Renal cortical epithelial cell (primary cell): ENCODE results near the gene ERBB4. TPM values are rescaled to one million over a fixed set of nuclear protein-coding genes. Genes with fewer than 3 reads are reported as not detected.
"Not testable (repeated sequence)": the region's sequence is repeated elsewhere in the genome, so short reads cannot be mapped to it uniquely, and the experiment has no call there.

Experiments
- DNase-seq: peaks from one replicate; pipeline ENCODE4 v3.0.0-alpha.2; 2011; ENCODE audit warnings: low read depth
- total RNA-seq: library from RNA; depleted of rRNA; stranded (reverse); fragments of >200 nt; gene quantifications from 2 replicates; pipeline ENCODE4 v1.2.3, GENCODE V29; 2014

The ERBB4 gene
- total RNA-seq, 1 donor from 2014 or later, result 40.7 TPM

- no peak for DNase-seq
Measured at GRCh38 chr2:211611621-211612020, 927.0 kb downstream of the ERBB4 start.

GRCh38 chr2:211611061-211611518 lies 927.5 kb downstream of the ERBB4 start:
- DNase-seq, result no peak

GRCh38 chr2:211609127-211609526 lies 929.5 kb downstream of the ERBB4 start:
- DNase-seq, result no peak

- no peak for DNase-seq
Measured at GRCh38 chr2:211599146-211599545, 939.5 kb downstream of the ERBB4 start.

GRCh38 chr2:211598238-211598637 lies 940.4 kb downstream of the ERBB4 start:
- DNase-seq, result no peak

- not testable (repeated sequence) for DNase-seq
Measured at GRCh38 chr2:211592006-211592405, 946.6 kb downstream of the ERBB4 start.

GRCh38 chr2:211591426-211591825 lies 947.2 kb downstream of the ERBB4 start:
- no peak for DNase-seq

GRCh38 chr2:211568439-211568838 lies 970.2 kb downstream of the ERBB4 start:
- DNase-seq, result no peak

- DNase-seq, result no peak
Measured at GRCh38 chr2:211564441-211564840, 974.2 kb downstream of the ERBB4 start.

- peak; percentile 12 for DNase-seq
Measured at GRCh38 chr2:211545582-211545981, 993.0 kb downstream of the ERBB4 start.

- DNase-seq, result peak; percentile 49
Measured at GRCh38 chr2:211534632-211535031, 1004.0 kb downstream of the ERBB4 start.

- DNase-seq, result not testable (repeated sequence)
Measured at GRCh38 chr2:211524248-211524647, 1014.4 kb downstream of the ERBB4 start.

GRCh38 chr2:211516537-211516936 lies 1022.1 kb downstream of the ERBB4 start:
- DNase-seq, result no peak

GRCh38 chr2:211514049-211514448 lies 1024.6 kb downstream of the ERBB4 start:
- DNase-seq, result no peak

- DNase-seq, result peak; percentile 27
Measured at GRCh38 chr2:211513446-211513845, 1025.2 kb downstream of the ERBB4 start.

GRCh38 chr2:211512806-211513205 lies 1025.8 kb downstream of the ERBB4 start:
- DNase-seq, result peak; percentile 68

GRCh38 chr2:211503856-211504255 lies 1034.7 kb downstream of the ERBB4 start:
- DNase-seq, result no peak

- DNase-seq, result no peak
Measured at GRCh38 chr2:211503198-211503597, 1035.4 kb downstream of the ERBB4 start.

GRCh38 chr2:211498551-211499205 lies 1039.9 kb downstream of the ERBB4 start:
- no peak for DNase-seq

- DNase-seq, result no peak
Measured at GRCh38 chr2:211495339-211495738, 1043.3 kb downstream of the ERBB4 start.

- no peak for DNase-seq
Measured at GRCh38 chr2:211494536-211494935, 1044.1 kb downstream of the ERBB4 start.

GRCh38 chr2:211494085-211494484 lies 1044.5 kb downstream of the ERBB4 start:
- DNase-seq, result no peak

GRCh38 chr2:211487733-211488132 lies 1050.9 kb downstream of the ERBB4 start:
- peak; percentile 18 for DNase-seq

GRCh38 chr2:211479536-211480150 lies 1059.0 kb downstream of the ERBB4 start:
- no peak for DNase-seq
